HEK293 (cell line): Measurements from ENCODE around the gene CEBPE.

Source experiments
- CTCF ChIA-PET: fragments of 350-600 bp; formaldehyde crosslinking; extraction: SDS; loops from one replicate; lab custom pipeline; 2021; ENCODE audit warnings: antibody characterized with exemption; lab: Yijun Ruan, JAX
- POLR2A ChIA-PET: fragments of 300-600 bp; formaldehyde crosslinking; extraction: SDS; loops from one replicate; lab custom pipeline; 2020; ENCODE audit warnings: antibody characterized with exemption, inconsistent platforms; lab: Yijun Ruan, JAX
- H3K27ac ChIP-seq: fragments of 200-500 bp; sonication (Bioruptor generic); 2 replicates; pipeline ENCODE4 v1.5.1; 2014; ENCODE audit warnings: low read depth, low read length, control low read depth, inconsistent platforms; ENCODE audit errors: extremely low read depth
- H3K36me3 ChIP-seq, 2 experiments: fragments of 200-500 bp in 1 of 2; sonication (Bioruptor generic) in 1 of 2; 1 replicate in 1 of 2; 2 replicates in 1 of 2; pipeline ENCODE4 v1.5.1; 2014 to 2017; ENCODE audit warnings: inconsistent platforms in 2 of 2, low read length in 2 of 2; ENCODE audit not compliant: control insufficient read depth in 2 of 2, insufficient read depth in 1 of 2
- H3K4me1 ChIP-seq: fragments of 200-500 bp; sonication (Bioruptor generic); 2 replicates; pipeline ENCODE4 v1.5.1; 2014; ENCODE audit warnings: mild to moderate bottlenecking, low read length, inconsistent platforms; ENCODE audit not compliant: control insufficient read depth, insufficient read depth
- H3K4me3 ChIP-seq: 2 replicates; pipeline ENCODE4 v1.5.1; 2011; ENCODE audit warnings: low read depth, mild to moderate bottlenecking, control low read depth, low read length, moderate library complexity
- H3K9me3 ChIP-seq: fragments of 200-500 bp; sonication (Bioruptor generic); 2 replicates; pipeline ENCODE4 v1.5.1; 2014; ENCODE audit warnings: low read depth, low read length, inconsistent platforms; ENCODE audit not compliant: control insufficient read depth, insufficient read depth
- KLF17 ChIP-seq: fragments of 450-650 bp; formaldehyde crosslinking; IDR thresholded peaks from 2 replicates; pipeline ENCODE4 v1.5.1; 2016; ENCODE audit warnings: missing biosample characterization, missing genetic modification characterization
- ZBTB20 ChIP-seq: fragments of 450-650 bp; formaldehyde crosslinking; IDR thresholded peaks from 2 replicates; pipeline ENCODE4 v1.5.1; 2016; ENCODE audit warnings: missing biosample characterization, missing genetic modification characterization
- ZNF18 ChIP-seq: fragments of 450-650 bp; formaldehyde crosslinking; IDR thresholded peaks from 2 replicates; pipeline ENCODE4 v1.5.1; 2016; ENCODE audit warnings: missing biosample characterization, missing genetic modification characterization
- ZNF350 ChIP-seq: fragments of 450-650 bp; formaldehyde crosslinking; IDR thresholded peaks from 2 replicates; pipeline ENCODE4 v1.5.0; 2017; ENCODE audit warnings: missing biosample characterization, mild to moderate bottlenecking, missing genetic modification characterization
- ZNF366 ChIP-seq: fragments of 450-650 bp; formaldehyde crosslinking; conservative IDR thresholded peaks from 2 replicates; pipeline ENCODE4 v1.5.1; 2016; ENCODE audit warnings: missing biosample characterization, missing genetic modification characterization
- ZNF639 ChIP-seq: fragments of 450-650 bp; formaldehyde crosslinking; IDR thresholded peaks from 2 replicates; pipeline ENCODE4 v1.5.1; 2016; ENCODE audit warnings: missing biosample characterization, missing genetic modification characterization
- ZNF776 ChIP-seq: fragments of 450-650 bp; formaldehyde crosslinking; IDR thresholded peaks from 2 replicates; pipeline ENCODE4 v1.5.0; 2017; ENCODE audit warnings: missing biosample characterization, missing genetic modification characterization, borderline replicate concordance
- ZNF837 ChIP-seq: fragments of 450-650 bp; formaldehyde crosslinking; IDR thresholded peaks from 2 replicates; pipeline ENCODE4 v1.5.1; 2016; ENCODE audit warnings: missing biosample characterization, missing genetic modification characterization
- ZSCAN4 ChIP-seq: fragments of 450-650 bp; formaldehyde crosslinking; IDR thresholded peaks from 2 replicates; pipeline ENCODE4 v1.5.1; 2017; ENCODE audit warnings: missing biosample characterization, missing genetic modification characterization
- TF ChIP-seq, protein P1 (sequence below): fragments of 450-650 bp; formaldehyde crosslinking; IDR thresholded peaks from 2 replicates; pipeline ENCODE4 v1.5.1; 2016; ENCODE audit warnings: missing biosample characterization, missing genetic modification characterization
- TF ChIP-seq, protein P2 (sequence below): fragments of 450-650 bp; formaldehyde crosslinking; IDR thresholded peaks from 2 replicates; pipeline ENCODE4 v1.5.1; 2017; ENCODE audit warnings: missing biosample characterization, missing genetic modification characterization

Gene CEBPE

GRCh38 chr14:23148591-23149249, 29.7 kb upstream of the CEBPE start (continued):
- TF ChIP-seq, protein P1, sequence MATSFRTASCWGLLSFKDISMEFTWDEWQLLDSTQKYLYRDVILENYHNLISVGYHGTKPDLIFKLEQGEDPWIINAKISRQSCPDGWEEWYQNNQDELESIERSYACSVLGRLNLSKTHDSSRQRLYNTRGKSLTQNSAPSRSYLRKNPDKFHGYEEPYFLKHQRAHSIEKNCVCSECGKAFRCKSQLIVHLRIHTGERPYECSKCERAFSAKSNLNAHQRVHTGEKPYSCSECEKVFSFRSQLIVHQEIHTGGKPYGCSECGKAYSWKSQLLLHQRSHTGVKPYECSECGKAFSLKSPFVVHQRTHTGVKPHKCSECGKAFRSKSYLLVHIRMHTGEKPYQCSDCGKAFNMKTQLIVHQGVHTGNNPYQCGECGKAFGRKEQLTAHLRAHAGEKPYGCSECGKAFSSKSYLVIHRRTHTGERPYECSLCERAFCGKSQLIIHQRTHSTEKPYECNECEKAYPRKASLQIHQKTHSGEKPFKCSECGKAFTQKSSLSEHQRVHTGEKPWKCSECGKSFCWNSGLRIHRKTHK (tag by site-specific recombination): no peak
- no peak for TF ChIP-seq ZNF18 (tag by site-specific recombination)

DNA sequence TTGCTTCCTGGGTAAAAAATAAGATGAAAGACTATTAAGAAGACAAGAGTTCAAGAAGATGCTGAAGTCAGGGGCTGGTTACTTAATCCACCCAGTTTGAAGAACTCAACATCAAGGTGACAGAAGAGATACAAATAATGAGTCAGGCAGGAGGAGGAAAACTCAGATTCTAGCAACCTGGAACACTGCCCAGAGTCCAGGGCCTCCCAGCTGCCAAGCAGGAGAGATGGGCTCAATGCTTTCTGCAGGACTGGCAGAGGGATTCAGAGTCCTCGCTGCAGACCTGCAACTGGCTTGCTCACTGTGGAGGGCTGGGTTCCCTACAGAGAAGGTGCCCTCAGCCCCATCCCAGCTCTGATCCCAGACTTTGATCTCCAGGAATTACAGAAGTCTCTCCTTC, 28.6 kb upstream of the CEBPE start:
- TF ChIP-seq, protein P2, sequence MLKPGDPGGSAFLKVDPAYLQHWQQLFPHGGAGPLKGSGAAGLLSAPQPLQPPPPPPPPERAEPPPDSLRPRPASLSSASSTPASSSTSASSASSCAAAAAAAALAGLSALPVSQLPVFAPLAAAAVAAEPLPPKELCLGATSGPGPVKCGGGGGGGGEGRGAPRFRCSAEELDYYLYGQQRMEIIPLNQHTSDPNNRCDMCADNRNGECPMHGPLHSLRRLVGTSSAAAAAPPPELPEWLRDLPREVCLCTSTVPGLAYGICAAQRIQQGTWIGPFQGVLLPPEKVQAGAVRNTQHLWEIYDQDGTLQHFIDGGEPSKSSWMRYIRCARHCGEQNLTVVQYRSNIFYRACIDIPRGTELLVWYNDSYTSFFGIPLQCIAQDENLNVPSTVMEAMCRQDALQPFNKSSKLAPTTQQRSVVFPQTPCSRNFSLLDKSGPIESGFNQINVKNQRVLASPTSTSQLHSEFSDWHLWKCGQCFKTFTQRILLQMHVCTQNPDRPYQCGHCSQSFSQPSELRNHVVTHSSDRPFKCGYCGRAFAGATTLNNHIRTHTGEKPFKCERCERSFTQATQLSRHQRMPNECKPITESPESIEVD (tag by site-specific recombination): peak; percentile 58
- TF ChIP-seq ZNF837 (tag by site-specific recombination) (no peak), ZBTB20 (tag by site-specific recombination) (peak; percentile 67; the same call in 1 of the 2 replicates), ZSCAN4 (no peak)
- CTCF ChIA-PET: interaction anchor here (2.6 kb wide), 1 partner anchor 39 kb away, joined by 8 read pairs; no protein-coding TSS in a partner anchor

GRCh38 chr14:23146980-23147379, 27.9 kb upstream of the CEBPE start:
- TF ChIP-seq ZNF350 (tag by site-specific recombination) (no peak), ZNF366 (peak; percentile 96), ZNF776 (no peak), KLF17 (tag by site-specific recombination) (no peak), ZNF639 (no peak)
- TF ChIP-seq, all 188 proteins: peak for 1
- no peaks in the 10 kb centered on the region for H3K9me3 ChIP-seq
- CTCF ChIA-PET: interaction anchor here (1.5 to 2.7 kb wide), 3 partner anchors 25 to 78 kb away, joined by 5 to 20 read pairs (median 8); no protein-coding TSS in a partner anchor
- 0 out of 2 replicates have a peak, but pooled peaks cover 2% of the 10 kb centered on the region for H3K4me1 ChIP-seq
- H3K27ac ChIP-seq: no peak overlapping the region
- no peak overlapping the region for H3K4me3 ChIP-seq
- POLR2A ChIA-PET: no interaction called here
- H3K36me3 ChIP-seq: peaks cover 0 to 3% of the 10 kb centered on the region in 2 experiments; a peak in 1 of 3 replicates

More for the DNA sequence above, 28.6 kb upstream of the CEBPE start:
- H3K4me3 ChIP-seq: no peak overlapping the region
- no peak overlapping the region for H3K27ac ChIP-seq
- POLR2A ChIA-PET: no interaction called here
- no peaks in the 10 kb centered on the region for H3K9me3 ChIP-seq
- no peaks in the 10 kb centered on the region for H3K4me1 ChIP-seq
- H3K36me3 ChIP-seq: peaks cover 0 to 2% of the 10 kb centered on the region in 2 experiments; a peak in 1 of 3 replicates
